GM21360 (cell line): ENCODE results near the gene ZNF710.
"Not testable (repeated sequence)": the region's sequence is repeated elsewhere in the genome, so short reads cannot be mapped to it uniquely, and the experiment has no call there.

Experiments
- ATAC-seq: cut with Tn5 transposase; IDR thresholded peaks from one replicate; pipeline ENCODE4 v1.9.1; 2021; ENCODE audit warnings: mild to moderate bottlenecking, moderate library complexity; ENCODE audit not compliant: unreplicated experiment

Gene ZNF710

GRCh38 chr15:90001062-90001682 is at the start of gene ZNF710:
Gene ZNF710 (plus strand): TSS chr15:90001324. CDS start chr15:90067138, 65,814 bp downstream.
- no peak for ATAC-seq

- ATAC-seq = no peak
Measured at GRCh38 chr15:89954541-89954940, 46.6 kb upstream of the ZNF710 start.

GRCh38 chr15:89955449-89955998 is 45.6 kb upstream of the ZNF710 start:
- not testable (repeated sequence) for ATAC-seq

- no peak for ATAC-seq
Measured at GRCh38 chr15:89958107-89958805, 42.9 kb upstream of the ZNF710 start.

- no peak for ATAC-seq
Measured at GRCh38 chr15:89963301-89964231, 37.6 kb upstream of the ZNF710 start.

- no peak for ATAC-seq
Measured at GRCh38 chr15:89964232-89964954, 36.7 kb upstream of the ZNF710 start.

GRCh38 chr15:89967881-89968280 is 33.2 kb upstream of the ZNF710 start:
- no peak for ATAC-seq

GRCh38 chr15:89971592-89971997 is 29.5 kb upstream of the ZNF710 start:
- peak; percentile 93 for ATAC-seq

- no peak for ATAC-seq
Measured at GRCh38 chr15:89972085-89972484, 29.0 kb upstream of the ZNF710 start.

GRCh38 chr15:89975482-89976245 is 25.5 kb upstream of the ZNF710 start:
- ATAC-seq = no peak

GRCh38 chr15:89976246-89976600 is 24.9 kb upstream of the ZNF710 start:
- no peak for ATAC-seq

- not testable (repeated sequence) for ATAC-seq
Measured at GRCh38 chr15:89977836-89978235, 23.3 kb upstream of the ZNF710 start.

- no peak for ATAC-seq
Measured at GRCh38 chr15:89978914-89979313, 22.2 kb upstream of the ZNF710 start.

GRCh38 chr15:89980896-89981295 is 20.2 kb upstream of the ZNF710 start:
- no peak for ATAC-seq

GRCh38 chr15:89982315-89983055 is 18.6 kb upstream of the ZNF710 start:
- ATAC-seq = no peak

GRCh38 chr15:89984001-89984400 is 17.1 kb upstream of the ZNF710 start:
- no peak for ATAC-seq

- no peak for ATAC-seq
Measured at GRCh38 chr15:89984421-89985010, 16.6 kb upstream of the ZNF710 start.

- no peak for ATAC-seq
Measured at GRCh38 chr15:89985111-89985510, 16.0 kb upstream of the ZNF710 start.

- ATAC-seq = no peak
Measured at GRCh38 chr15:89991312-89991711, 9.8 kb upstream of the ZNF710 start.
